ENCODE results near the gene TMIGD3. TPM values are rescaled to one million over a fixed set of nuclear protein-coding genes. Genes with fewer than 3 reads are reported as not detected.

The TMIGD3 gene
- total RNA-seq, 3 donors from 2014 or later (not counting 1 experiment from before 2014, with no cell fraction given), result 1.0 TPM; not detected in 2

DNA sequence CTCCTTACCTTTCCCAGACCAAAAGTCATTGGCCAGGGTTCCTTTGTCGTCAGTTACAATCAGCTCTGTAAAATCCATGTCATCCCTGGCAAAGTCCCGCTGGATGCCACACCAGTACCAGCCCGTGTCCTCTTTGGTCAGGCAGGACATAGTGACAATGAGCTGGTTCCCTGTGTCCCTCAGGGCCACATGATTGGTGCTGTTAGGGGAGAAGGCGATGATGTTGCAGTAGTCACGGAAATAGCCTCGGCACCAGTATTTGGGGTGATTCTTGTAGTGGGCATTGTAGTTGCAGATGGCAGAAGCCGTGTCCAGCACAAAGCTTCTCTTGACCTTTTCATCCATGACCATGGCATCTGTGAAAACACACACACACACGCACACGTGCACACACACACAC is 14.8 kb downstream of the TMIGD3 start:
- peaks cover 6 to 7% of the 10 kb centered on the region in 2 donors for H3K4me1 Mint-ChIP-seq
- DNase-seq, result no peak

DNA sequence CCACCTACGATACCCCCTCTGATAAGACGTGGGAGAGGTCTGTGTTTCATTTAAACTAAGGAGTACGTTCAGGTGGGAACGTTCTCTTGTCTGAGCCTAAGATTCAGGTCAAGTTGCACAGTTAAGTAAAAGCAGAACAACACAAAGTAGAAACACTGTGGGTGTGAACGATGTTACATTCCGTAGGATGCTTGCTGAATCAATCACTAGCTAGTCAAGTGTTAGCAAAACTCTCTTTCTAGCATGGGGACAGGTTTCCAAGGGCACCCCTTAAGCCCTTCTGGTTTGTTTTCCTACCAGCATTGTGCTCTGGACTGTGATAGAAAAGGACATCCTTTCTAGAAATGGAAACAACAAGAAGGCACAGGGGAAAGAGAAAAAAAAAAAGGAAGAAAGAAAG is 16.3 kb downstream of the TMIGD3 start:
- Histone ChIP-seq H3K9me3 (ENCODE audit: control insufficient read depth, insufficient read depth, low read length) (no peaks in the 10 kb centered on the region), H3K36me3 (ENCODE audit: control insufficient read depth, insufficient read depth, low read length) (no peaks in the 10 kb centered on the region), H3K4me1 (ENCODE audit: control insufficient read depth, insufficient read depth, low read length) (peaks cover 3% of the 10 kb centered on the region), H3K4me3 (ENCODE audit: low read length) (no peak overlapping the region), H3K27me3 (ENCODE audit: control insufficient read depth, insufficient read depth, low read length) (no peaks in the 10 kb centered on the region), H3K27ac (ENCODE audit: low read length) (no peak overlapping the region)
- WGBS (ENCODE audit: insufficient coverage), result 89% methylated on average over 6 of the region's 6 CpGs
- no peaks in the 10 kb centered on the region for H3K9me3 Mint-ChIP-seq
- DNase-seq, result no peak
- TF ChIP-seq, protein P1, sequence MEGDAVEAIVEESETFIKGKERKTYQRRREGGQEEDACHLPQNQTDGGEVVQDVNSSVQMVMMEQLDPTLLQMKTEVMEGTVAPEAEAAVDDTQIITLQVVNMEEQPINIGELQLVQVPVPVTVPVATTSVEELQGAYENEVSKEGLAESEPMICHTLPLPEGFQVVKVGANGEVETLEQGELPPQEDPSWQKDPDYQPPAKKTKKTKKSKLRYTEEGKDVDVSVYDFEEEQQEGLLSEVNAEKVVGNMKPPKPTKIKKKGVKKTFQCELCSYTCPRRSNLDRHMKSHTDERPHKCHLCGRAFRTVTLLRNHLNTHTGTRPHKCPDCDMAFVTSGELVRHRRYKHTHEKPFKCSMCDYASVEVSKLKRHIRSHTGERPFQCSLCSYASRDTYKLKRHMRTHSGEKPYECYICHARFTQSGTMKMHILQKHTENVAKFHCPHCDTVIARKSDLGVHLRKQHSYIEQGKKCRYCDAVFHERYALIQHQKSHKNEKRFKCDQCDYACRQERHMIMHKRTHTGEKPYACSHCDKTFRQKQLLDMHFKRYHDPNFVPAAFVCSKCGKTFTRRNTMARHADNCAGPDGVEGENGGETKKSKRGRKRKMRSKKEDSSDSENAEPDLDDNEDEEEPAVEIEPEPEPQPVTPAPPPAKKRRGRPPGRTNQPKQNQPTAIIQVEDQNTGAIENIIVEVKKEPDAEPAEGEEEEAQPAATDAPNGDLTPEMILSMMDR (IDR thresholded peaks at IDR 0.05), result no peak
- no peak overlapping the region for H3K27ac Mint-ChIP-seq
- H3K36me3 Mint-ChIP-seq, result no peaks in the 10 kb centered on the region
- peaks cover 12 to 16% of the 10 kb centered on the region in 2 donors for H3K4me1 Mint-ChIP-seq
- no peak for ATAC-seq
- no peaks in the 10 kb centered on the region for H3K27me3 Mint-ChIP-seq (ENCODE audit: low read depth in 2 of 2)
- intact Hi-C loops (cut with micrococcal nuclease), result no loop called here
- no peak overlapping the region for H3K4me3 Mint-ChIP-seq

More for the DNA sequence above, 14.8 kb downstream of the TMIGD3 start:
- H3K27me3 ChIP-seq (ENCODE audit: control insufficient read depth, insufficient read depth, low read length), result no peaks in the 10 kb centered on the region
- intact Hi-C loops (cut with micrococcal nuclease), result no loop called here
- no peak overlapping the region for H3K4me3 ChIP-seq (ENCODE audit: low read length)
- H3K9me3 Mint-ChIP-seq, result no peaks in the 10 kb centered on the region
- H3K27me3 Mint-ChIP-seq (ENCODE audit: low read depth in 2 of 2), result no peaks in the 10 kb centered on the region
- no peaks in the 10 kb centered on the region for H3K9me3 ChIP-seq (ENCODE audit: control insufficient read depth, insufficient read depth, low read length)
- H3K36me3 Mint-ChIP-seq, result no peaks in the 10 kb centered on the region
- no peak overlapping the region for H3K27ac ChIP-seq (ENCODE audit: low read length)
- H3K27ac Mint-ChIP-seq, result no peak overlapping the region
- WGBS (ENCODE audit: insufficient coverage), result 95% methylated on average over 9 of the region's 9 CpGs
- no peaks in the 10 kb centered on the region for H3K36me3 ChIP-seq (ENCODE audit: control insufficient read depth, insufficient read depth, low read length)
- peaks cover 3% of the 10 kb centered on the region for H3K4me1 ChIP-seq (ENCODE audit: control insufficient read depth, insufficient read depth, low read length)
- TF ChIP-seq, protein P1 (IDR thresholded peaks at IDR 0.05), result no peak
- no peak overlapping the region for H3K4me3 Mint-ChIP-seq
- no peak for ATAC-seq

DNA sequence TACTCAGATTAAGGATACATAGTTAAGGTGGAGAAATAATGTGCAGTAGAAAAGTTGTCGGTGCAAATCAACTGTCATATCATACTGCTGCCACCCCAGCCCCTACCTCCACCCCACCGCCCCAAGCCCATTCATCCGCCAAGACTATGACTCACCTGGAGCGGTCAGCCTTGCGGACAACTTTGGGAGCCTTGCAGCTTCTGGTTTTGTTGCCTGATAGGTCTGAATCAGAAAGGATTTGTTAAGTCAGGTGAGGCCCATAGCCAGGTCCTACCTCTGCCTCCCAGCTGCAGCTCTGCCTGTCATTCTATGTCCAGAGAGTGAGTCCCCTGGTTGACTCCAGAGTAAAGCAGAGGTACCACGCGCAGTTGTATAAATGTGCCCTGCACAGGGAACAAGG is 17.0 kb downstream of the TMIGD3 start:
- Histone ChIP-seq H3K9me3 (ENCODE audit: control insufficient read depth, insufficient read depth, low read length) (no peaks in the 10 kb centered on the region), H3K36me3 (ENCODE audit: control insufficient read depth, insufficient read depth, low read length) (no peaks in the 10 kb centered on the region), H3K4me1 (ENCODE audit: control insufficient read depth, insufficient read depth, low read length) (peaks cover 3% of the 10 kb centered on the region), H3K27ac (ENCODE audit: low read length) (no peak overlapping the region), H3K27me3 (ENCODE audit: control insufficient read depth, insufficient read depth, low read length) (no peaks in the 10 kb centered on the region), H3K4me3 (ENCODE audit: low read length) (no peak overlapping the region)
- intact Hi-C loops (cut with micrococcal nuclease), result no loop called here
- TF ChIP-seq, protein P1 (IDR thresholded peaks at IDR 0.05), result no peak
- WGBS (ENCODE audit: insufficient coverage), result 97% methylated on average over 7 of the region's 7 CpGs
- H3K4me1 Mint-ChIP-seq, result peaks cover 12 to 17% of the 10 kb centered on the region in 2 donors
- ATAC-seq (no peak), DNase-seq (no peak)
- H3K4me3 Mint-ChIP-seq, result no peak overlapping the region
- no peaks in the 10 kb centered on the region for H3K36me3 Mint-ChIP-seq
- H3K27ac Mint-ChIP-seq, result no peak overlapping the region
- H3K9me3 Mint-ChIP-seq, result no peaks in the 10 kb centered on the region
- no peaks in the 10 kb centered on the region for H3K27me3 Mint-ChIP-seq (ENCODE audit: low read depth in 2 of 2)

DNA sequence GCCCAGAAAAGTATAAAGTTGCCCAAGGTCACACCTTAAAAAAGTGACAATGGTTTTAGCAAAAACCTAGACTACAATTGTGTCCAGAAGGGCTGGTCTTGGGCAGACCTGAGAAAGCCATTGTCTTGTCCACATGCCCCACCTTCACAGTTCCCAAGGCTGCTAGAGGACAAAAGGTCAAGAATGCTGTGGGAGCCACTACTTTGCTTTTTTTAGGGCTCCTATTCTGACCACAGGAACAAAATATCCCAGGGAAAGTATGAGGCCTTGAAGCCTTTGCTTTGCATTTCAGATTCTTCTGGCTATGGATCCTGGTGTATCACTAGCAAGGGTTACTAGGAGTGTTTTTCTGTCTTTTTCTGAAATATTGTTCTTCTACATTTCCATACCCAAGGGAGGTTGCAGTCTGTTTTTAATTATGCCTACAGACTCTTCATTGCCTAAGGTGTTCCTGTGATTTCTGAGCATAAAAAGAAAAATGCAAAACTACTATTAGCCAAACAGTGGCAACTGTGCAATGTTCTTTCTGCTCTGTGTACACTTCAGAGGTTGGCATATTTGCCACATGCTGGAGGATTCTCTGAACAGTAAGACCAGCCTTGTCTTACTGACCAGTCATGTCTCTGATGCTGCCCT is 18.9 kb downstream of the TMIGD3 start:
- Mint-ChIP-seq H3K36me3 (no peaks in the 10 kb centered on the region), H3K4me1 (peaks cover 8 to 17% of the 10 kb centered on the region in 2 donors), H3K27me3 (ENCODE audit: low read depth in 2 of 2) (no peaks in the 10 kb centered on the region), H3K9me3 (no peaks in the 10 kb centered on the region), H3K4me3 (no peak overlapping the region), H3K27ac (no peak overlapping the region)
- no peak for ATAC-seq
- intact Hi-C loops (cut with micrococcal nuclease), result no loop called here
- H3K9me3 ChIP-seq (ENCODE audit: control insufficient read depth, insufficient read depth, low read length), result no peaks in the 10 kb centered on the region
- no peaks in the 10 kb centered on the region for H3K27me3 ChIP-seq (ENCODE audit: control insufficient read depth, insufficient read depth, low read length)
- DNase-seq, result no peak
- H3K36me3 ChIP-seq (ENCODE audit: control insufficient read depth, insufficient read depth, low read length), result no peaks in the 10 kb centered on the region
- peaks cover 2% of the 10 kb centered on the region for H3K4me1 ChIP-seq (ENCODE audit: control insufficient read depth, insufficient read depth, low read length)
- H3K4me3 ChIP-seq (ENCODE audit: low read length), result no peak overlapping the region
- TF ChIP-seq, protein P1 (IDR thresholded peaks at IDR 0.05), result no peak
- H3K27ac ChIP-seq (ENCODE audit: low read length), result no peak overlapping the region

Data from natural killer cell (primary cell).